Liver (tissue), 9 donors: ENCODE data around the gene PDIA4. TPM values are rescaled to one million over a fixed set of nuclear protein-coding genes. Genes with fewer than 3 reads are reported as not detected.
"Not testable (repeated sequence)": the region's sequence is repeated elsewhere in the genome, so short reads cannot be mapped to it uniquely, and the experiment has no call there.

Source experiments
- DNase-seq: peaks from one replicate; pipeline ENCODE4 v3.0.0-alpha.2; 2017; ENCODE audit warnings: low spot score
- H3K27ac ChIP-seq, 2 donors: one replicate each; pipeline ENCODE4 v1.7.0; 2013; ENCODE audit warnings: inconsistent platforms in 2 of 2, low read length in 2 of 2, control low read depth in 1 of 2, low read depth in 1 of 2, mild to moderate bottlenecking in 1 of 2
- H3K27me3 ChIP-seq, 4 donors: one replicate each; pipeline versions ENCODE4 v1.6.1 to v1.7.0; 2013; ENCODE audit warnings: low read length in 3 of 4, inconsistent platforms in 1 of 4, mild to moderate bottlenecking in 1 of 4, moderate library complexity in 1 of 4; ENCODE audit not compliant: control insufficient read depth in 4 of 4, insufficient read depth in 4 of 4
- H3K36me3 ChIP-seq, 4 donors: one replicate each; pipeline versions ENCODE4 v1.6.1 to v1.7.0; 2013; ENCODE audit warnings: low read length in 3 of 4, mild to moderate bottlenecking in 3 of 4, low read depth in 1 of 4, moderate library complexity in 1 of 4; ENCODE audit not compliant: control insufficient read depth in 4 of 4, insufficient read depth in 3 of 4
- H3K4me1 ChIP-seq, 4 donors: one replicate each; pipeline versions ENCODE4 v1.6.1 to v1.7.0; 2013; ENCODE audit warnings: low read length in 3 of 4, mild to moderate bottlenecking in 3 of 4, moderate library complexity in 1 of 4; ENCODE audit not compliant: control insufficient read depth in 4 of 4, insufficient read depth in 4 of 4
- H3K4me3 ChIP-seq, 3 donors: one replicate each; pipeline versions ENCODE4 v1.6.1 to v1.7.0; 2013; ENCODE audit warnings: low read length in 3 of 3, control low read depth in 1 of 3, low read depth in 1 of 3, mild to moderate bottlenecking in 1 of 3
- H3K9ac ChIP-seq, 2 donors: one replicate each; pipeline ENCODE4 v1.7.0; 2013; ENCODE audit warnings: low read length in 2 of 2, mild to moderate bottlenecking in 2 of 2, moderate library complexity in 2 of 2, control low read depth in 1 of 2, low read depth in 1 of 2
- H3K9me3 ChIP-seq, 4 donors: one replicate each; pipeline versions ENCODE4 v1.6.1 to v1.7.0; 2013; ENCODE audit warnings: low read length in 3 of 4; ENCODE audit not compliant: control insufficient read depth in 4 of 4
- CTCF ChIP-seq: fragments of 150-350 bp; IDR thresholded peaks from 2 replicates; pipeline ENCODE4 v1.5.1; 2017; ENCODE audit warnings: improper control_type of control experiment, low read depth, low read length; ENCODE audit not compliant: missing input control
- EGR1 ChIP-seq, 2 donors: IDR thresholded peaks; 2 replicates each; pipeline ENCODE4 v1.6.1; 2016 to 2018; ENCODE audit warnings: antibody characterized with exemption in 2 of 2, low read depth in 2 of 2
- FOXA1 ChIP-seq: IDR thresholded peaks from 2 replicates; pipeline ENCODE4 v1.6.1; 2016; ENCODE audit warnings: antibody characterized with exemption
- GABPA ChIP-seq, 2 donors: IDR thresholded peaks in 1 of 2; conservative IDR thresholded peaks in 1 of 2; 2 replicates each; pipeline ENCODE4 v1.6.1; 2016; ENCODE audit warnings: antibody characterized with exemption in 2 of 2, mild to moderate bottlenecking in 1 of 2, moderate library complexity in 1 of 2
- HNF4G ChIP-seq: IDR thresholded peaks from 2 replicates; pipeline ENCODE4 v1.6.1; 2016; ENCODE audit warnings: antibody characterized with exemption
- JUND ChIP-seq, 2 donors: IDR thresholded peaks; 2 replicates each; pipeline ENCODE4 v1.6.1; 2016; ENCODE audit warnings: antibody characterized with exemption in 2 of 2
- MAX ChIP-seq: IDR thresholded peaks from 2 replicates; pipeline ENCODE4 v1.6.1; 2016; ENCODE audit warnings: antibody characterized with exemption
- NR2F2 ChIP-seq: IDR thresholded peaks from 2 replicates; pipeline ENCODE4 v1.6.1; 2016; ENCODE audit warnings: antibody characterized with exemption
- RAD21 ChIP-seq, 2 donors: IDR thresholded peaks; 2 replicates each; pipeline ENCODE4 v1.6.1; 2016; ENCODE audit warnings: antibody characterized with exemption in 2 of 2, mild to moderate bottlenecking in 2 of 2
- REST ChIP-seq: IDR thresholded peaks from 2 replicates; pipeline ENCODE4 v1.6.1; 2016; ENCODE audit warnings: antibody characterized with exemption, mild to moderate bottlenecking
- SP1 ChIP-seq: IDR thresholded peaks from 2 replicates; pipeline ENCODE4 v1.6.1; 2018; ENCODE audit warnings: antibody characterized with exemption, mild to moderate bottlenecking
- ZBTB33 ChIP-seq: IDR thresholded peaks from 2 replicates; pipeline ENCODE4 v1.6.1; 2016; ENCODE audit warnings: antibody characterized with exemption
- WGBS: extraction: QIAGEN DNeasy Blood & Tissue Kit; methylation state at CpG from one replicate; pipeline ENCODE4 v1.1.7; 2013; 5-methylcytosine and 5-hydroxymethylcytosine counted together
- polyA plus RNA-seq, 2 donors: library from polyadenylated mRNA; stranded (reverse) in 1 of 2; unstranded in 1 of 2; fragments of 200-250 nt in 1 of 2; fragments of >200 nt in 1 of 2; fragmentation: Nextera tagmentation in 1 of 2; extraction: Ambion mirVana in 1 of 2; gene quantifications; one replicate each; pipeline versions ENCODE4 v1.2.1 to v1.2.3, GENCODE V29; 2013 to 2015
- total RNA-seq, 2 donors: library from RNA; depleted of rRNA; stranded (reverse); fragments of >200 nt; gene quantifications; one replicate each; pipeline ENCODE4 v1.2.3, GENCODE V29; 2014
- donor health status: healthy.
- donor health status: healthy.
- donor health status: healthy.
- donor health status: healthy.
- donor health status: healthy.

Gene PDIA4
- total and polyA plus RNA-seq, 4 donors: 133 to 502 (median 233) TPM

- Histone ChIP-seq H3K27ac (no peak overlapping the region), H3K27me3 (no peaks in the 10 kb centered on the region), H3K36me3 (no peaks in the 10 kb centered on the region), H3K9ac (no peak overlapping the region), H3K4me3 (no peak overlapping the region), H3K4me1 (no peaks in the 10 kb centered on the region), H3K9me3 (no peaks in the 10 kb centered on the region)
- DNase-seq: no peak
- WGBS: 75% methylated on average over 5 of the region's 5 CpGs
- TF ChIP-seq JUND (IDR thresholded peaks at IDR 0.05): no peak
- no peak for TF ChIP-seq REST
- TF ChIP-seq NR2F2: no peak
- TF ChIP-seq EGR1 (IDR thresholded peaks at IDR 0.05; ENCODE audit: low read depth in 2 of 2): no peak
- TF ChIP-seq RAD21 (IDR thresholded peaks at IDR 0.05): no peak
- TF ChIP-seq CTCF: no peak
- TF ChIP-seq MAX: no peak
- no peak for TF ChIP-seq SP1
- TF ChIP-seq HNF4G: no peak
- no peak for TF ChIP-seq FOXA1
- no peak for TF ChIP-seq ZBTB33
Measured at GRCh38 chr7:149041350-149041749, 13.0 kb upstream of the PDIA4 start.

- H3K4me3 ChIP-seq, H3K9ac ChIP-seq, H3K27me3 ChIP-seq, DNase-seq, H3K27ac ChIP-seq, H3K36me3 ChIP-seq, H3K4me1 ChIP-seq, H3K9me3 ChIP-seq: not testable (repeated sequence)
- WGBS: 93% methylated on average over 32 of the region's 32 CpGs
Measured at GRCh38 chr7:149038641-149039040, 10.3 kb upstream of the PDIA4 start.

- Histone ChIP-seq H3K27ac (no peak overlapping the region), H3K9ac (no peak overlapping the region), H3K27me3 (no peaks in the 10 kb centered on the region), H3K4me1 (no peaks in the 10 kb centered on the region), H3K9me3 (no peaks in the 10 kb centered on the region), H3K4me3 (no peak overlapping the region), H3K36me3 (no peaks in the 10 kb centered on the region)
- TF ChIP-seq FOXA1 (no peak), JUND (IDR thresholded peaks at IDR 0.05) (no peak), GABPA (IDR thresholded peaks at IDR 0.05 in 1 of 2, conservative IDR thresholded peaks at IDR 0.05 in 1 of 2) (no peak), ZBTB33 (no peak), HNF4G (no peak)
- WGBS: 92% methylated on average over 1 of the region's 1 CpG
- DNase-seq: no peak
Measured at GRCh38 chr7:149036676-149037075, 8.4 kb upstream of the PDIA4 start.
